Measurements from ENCODE around the gene VAX1.

VAX1 gene

DNA sequence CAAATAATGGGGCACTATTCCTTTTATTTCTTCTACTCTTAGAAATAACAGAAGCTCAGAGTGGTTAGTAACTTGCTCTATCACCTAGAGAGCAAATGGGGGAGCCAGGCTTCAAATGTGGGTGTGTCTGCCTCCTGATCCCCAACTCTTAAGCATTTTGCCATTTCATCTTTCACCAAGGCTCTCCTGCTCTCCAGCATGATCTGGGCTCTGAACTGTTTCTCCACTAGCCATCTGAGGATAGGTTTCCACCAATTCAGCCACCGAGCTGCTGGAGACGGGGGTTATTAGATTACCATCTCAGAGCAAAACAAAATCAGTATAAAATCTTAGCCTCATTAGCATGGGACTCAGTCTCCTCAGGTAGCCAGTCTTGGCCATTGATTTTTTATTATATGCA lies 20.2 kb upstream of the VAX1 start:
- H3K9ac ChIP-seq (ENCODE audit: insufficient read length, low read depth) = no peak overlapping the region
- H3K4me3 ChIP-seq (ENCODE audit: insufficient read length, low read depth) = no peak overlapping the region
- DNase-seq (ENCODE audit: low read depth, low spot score) = no peak
- no peaks in the 10 kb centered on the region for H3K36me3 ChIP-seq (ENCODE audit: insufficient read depth, insufficient read length, low read length)
- TF ChIP-seq SUZ12 (IDR thresholded peaks at IDR 0.05; ENCODE audit: extremely low read depth, insufficient read depth, insufficient read length) (no peak), YY1 (IDR thresholded peaks at IDR 0.05; ENCODE audit: insufficient read depth, insufficient read length) (no peak), ZNF274 (IDR thresholded peaks at IDR 0.05; ENCODE audit: low read depth, low read length) (no peak)
- H3K27me3 ChIP-seq (ENCODE audit: insufficient read depth, insufficient read length) = peaks cover 99% of the 10 kb centered on the region
- no peaks in the 10 kb centered on the region for H3K9me3 ChIP-seq (ENCODE audit: insufficient read depth, low read length)
- H3K4me1 ChIP-seq (ENCODE audit: insufficient read depth, insufficient read length) = no peaks in the 10 kb centered on the region

GRCh38 chr10:117152668-117153067 lies 14.6 kb upstream of the VAX1 start:
- DNase-seq (ENCODE audit: low read depth, low spot score) = no peak
- Histone ChIP-seq H3K4me1 (ENCODE audit: insufficient read depth, insufficient read length) (no peaks in the 10 kb centered on the region), H3K9me3 (ENCODE audit: insufficient read depth, low read length) (no peaks in the 10 kb centered on the region), H3K36me3 (ENCODE audit: insufficient read depth, insufficient read length, low read length) (no peaks in the 10 kb centered on the region), H3K4me3 (ENCODE audit: insufficient read length, low read depth) (no peak overlapping the region), H3K27me3 (ENCODE audit: insufficient read depth, insufficient read length) (peaks cover 94% of the 10 kb centered on the region), H3K9ac (ENCODE audit: insufficient read length, low read depth) (no peak overlapping the region)
- no peak for TF ChIP-seq ZNF274 (IDR thresholded peaks at IDR 0.05; ENCODE audit: low read depth, low read length)
- no peak for TF ChIP-seq SUZ12 (IDR thresholded peaks at IDR 0.05; ENCODE audit: extremely low read depth, insufficient read depth, insufficient read length)
- no peak for TF ChIP-seq YY1 (IDR thresholded peaks at IDR 0.05; ENCODE audit: insufficient read depth, insufficient read length)

DNA sequence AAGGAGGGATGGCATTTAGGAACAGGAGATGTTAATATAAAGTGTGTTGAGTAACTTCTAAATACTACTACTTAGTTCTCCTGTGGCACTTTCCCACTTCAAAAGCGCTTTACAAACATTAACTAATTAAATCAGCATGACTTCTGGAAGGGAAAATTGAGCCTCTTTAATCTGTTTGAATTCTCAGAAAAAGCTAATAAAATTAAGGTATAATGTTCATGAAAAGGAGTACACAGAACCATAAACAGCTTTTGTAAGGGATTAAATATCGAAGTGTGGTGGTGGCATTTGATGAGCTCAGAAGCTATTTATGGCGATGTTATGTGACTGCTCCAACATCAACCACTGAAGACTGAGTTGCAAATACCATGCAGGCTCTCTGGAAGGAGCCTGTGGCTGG lies 10.2 kb upstream of the VAX1 start:
- Histone ChIP-seq H3K9ac (ENCODE audit: insufficient read length, low read depth) (no peak overlapping the region), H3K36me3 (ENCODE audit: insufficient read depth, insufficient read length, low read length) (no peaks in the 10 kb centered on the region), H3K4me1 (ENCODE audit: insufficient read depth, insufficient read length) (no peaks in the 10 kb centered on the region), H3K9me3 (ENCODE audit: insufficient read depth, low read length) (peaks cover 16% of the 10 kb centered on the region), H3K27me3 (ENCODE audit: insufficient read depth, insufficient read length) (peaks cover 92% of the 10 kb centered on the region), H3K4me3 (ENCODE audit: insufficient read length, low read depth) (no peak overlapping the region)
- no peak for DNase-seq (ENCODE audit: low read depth, low spot score)
- TF ChIP-seq ZNF274 (IDR thresholded peaks at IDR 0.05; ENCODE audit: low read depth, low read length) = no peak
- no peak for TF ChIP-seq YY1 (IDR thresholded peaks at IDR 0.05; ENCODE audit: insufficient read depth, insufficient read length)
- no peak for TF ChIP-seq SUZ12 (IDR thresholded peaks at IDR 0.05; ENCODE audit: extremely low read depth, insufficient read depth, insufficient read length)

GRCh38 chr10:117145019-117145418 lies 6.9 kb upstream of the VAX1 start:
- H3K9ac ChIP-seq (ENCODE audit: insufficient read length, low read depth) = no peak overlapping the region
- DNase-seq (ENCODE audit: low read depth, low spot score) = no peak
- H3K4me1 ChIP-seq (ENCODE audit: insufficient read depth, insufficient read length) = no peaks in the 10 kb centered on the region
- TF ChIP-seq YY1 (IDR thresholded peaks at IDR 0.05; ENCODE audit: insufficient read depth, insufficient read length) (no peak), ZNF274 (IDR thresholded peaks at IDR 0.05; ENCODE audit: low read depth, low read length) (no peak), SUZ12 (IDR thresholded peaks at IDR 0.05; ENCODE audit: extremely low read depth, insufficient read depth, insufficient read length) (no peak)
- no peaks in the 10 kb centered on the region for H3K36me3 ChIP-seq (ENCODE audit: insufficient read depth, insufficient read length, low read length)
- H3K4me3 ChIP-seq (ENCODE audit: insufficient read length, low read depth) = no peak overlapping the region
- H3K27me3 ChIP-seq (ENCODE audit: insufficient read depth, insufficient read length) = peaks cover 99% of the 10 kb centered on the region
- peaks cover 16% of the 10 kb centered on the region for H3K9me3 ChIP-seq (ENCODE audit: insufficient read depth, low read length)

- H3K9ac ChIP-seq (ENCODE audit: insufficient read length, low read depth) = no peak overlapping the region
- peaks cover 2% of the 10 kb centered on the region for H3K4me1 ChIP-seq (ENCODE audit: insufficient read depth, insufficient read length)
- H3K9me3 ChIP-seq (ENCODE audit: insufficient read depth, low read length) = peaks cover 16% of the 10 kb centered on the region
- peaks cover 97% of the 10 kb centered on the region for H3K27me3 ChIP-seq (ENCODE audit: insufficient read depth, insufficient read length)
- no peak for TF ChIP-seq YY1 (IDR thresholded peaks at IDR 0.05; ENCODE audit: insufficient read depth, insufficient read length)
- TF ChIP-seq ZNF274 (IDR thresholded peaks at IDR 0.05; ENCODE audit: low read depth, low read length) = no peak
- TF ChIP-seq SUZ12 (IDR thresholded peaks at IDR 0.05; ENCODE audit: extremely low read depth, insufficient read depth, insufficient read length) = no peak
- no peak overlapping the region for H3K4me3 ChIP-seq (ENCODE audit: insufficient read length, low read depth)
- H3K36me3 ChIP-seq (ENCODE audit: insufficient read depth, insufficient read length, low read length) = no peaks in the 10 kb centered on the region
- DNase-seq (ENCODE audit: low read depth, low spot score) = no peak
These were observed 5.2 kb upstream of the VAX1 start for GRCh38 chr10:117143103-117143823.

DNA sequence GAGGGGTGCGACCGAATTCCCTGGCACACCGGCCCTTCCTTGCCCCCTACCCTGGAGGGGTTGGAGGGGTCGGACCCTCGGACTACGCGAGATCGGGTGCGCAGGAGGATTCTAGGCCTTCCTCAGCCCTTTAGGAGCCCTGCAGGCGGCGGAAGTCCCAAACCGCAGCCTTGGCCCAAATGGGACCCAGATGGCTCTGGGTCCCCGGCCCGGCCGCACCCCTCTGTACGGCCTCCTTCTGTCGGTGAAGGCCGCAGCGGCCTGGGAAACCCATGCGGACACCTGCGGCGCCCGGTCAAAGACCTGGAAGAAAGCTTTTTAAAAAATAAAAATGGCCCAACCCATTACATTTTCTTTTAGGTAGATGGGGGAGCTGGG lies 2.4 kb upstream of the VAX1 start:
- TF ChIP-seq YY1 (IDR thresholded peaks at IDR 0.05; ENCODE audit: insufficient read depth, insufficient read length) (no peak), SUZ12 (IDR thresholded peaks at IDR 0.05; ENCODE audit: extremely low read depth, insufficient read depth, insufficient read length) (no peak), ZNF274 (IDR thresholded peaks at IDR 0.05; ENCODE audit: low read depth, low read length) (no peak)
- peaks cover 16% of the 10 kb centered on the region for H3K9me3 ChIP-seq (ENCODE audit: insufficient read depth, low read length)
- H3K4me3 ChIP-seq (ENCODE audit: insufficient read length, low read depth) = no peak overlapping the region
- peaks cover 98% of the 10 kb centered on the region for H3K27me3 ChIP-seq (ENCODE audit: insufficient read depth, insufficient read length)
- H3K9ac ChIP-seq (ENCODE audit: insufficient read length, low read depth) = no peak overlapping the region
- no peak for DNase-seq (ENCODE audit: low read depth, low spot score)
- no peaks in the 10 kb centered on the region for H3K36me3 ChIP-seq (ENCODE audit: insufficient read depth, insufficient read length, low read length)
- H3K4me1 ChIP-seq (ENCODE audit: insufficient read depth, insufficient read length) = peaks cover 4% of the 10 kb centered on the region

DNA sequence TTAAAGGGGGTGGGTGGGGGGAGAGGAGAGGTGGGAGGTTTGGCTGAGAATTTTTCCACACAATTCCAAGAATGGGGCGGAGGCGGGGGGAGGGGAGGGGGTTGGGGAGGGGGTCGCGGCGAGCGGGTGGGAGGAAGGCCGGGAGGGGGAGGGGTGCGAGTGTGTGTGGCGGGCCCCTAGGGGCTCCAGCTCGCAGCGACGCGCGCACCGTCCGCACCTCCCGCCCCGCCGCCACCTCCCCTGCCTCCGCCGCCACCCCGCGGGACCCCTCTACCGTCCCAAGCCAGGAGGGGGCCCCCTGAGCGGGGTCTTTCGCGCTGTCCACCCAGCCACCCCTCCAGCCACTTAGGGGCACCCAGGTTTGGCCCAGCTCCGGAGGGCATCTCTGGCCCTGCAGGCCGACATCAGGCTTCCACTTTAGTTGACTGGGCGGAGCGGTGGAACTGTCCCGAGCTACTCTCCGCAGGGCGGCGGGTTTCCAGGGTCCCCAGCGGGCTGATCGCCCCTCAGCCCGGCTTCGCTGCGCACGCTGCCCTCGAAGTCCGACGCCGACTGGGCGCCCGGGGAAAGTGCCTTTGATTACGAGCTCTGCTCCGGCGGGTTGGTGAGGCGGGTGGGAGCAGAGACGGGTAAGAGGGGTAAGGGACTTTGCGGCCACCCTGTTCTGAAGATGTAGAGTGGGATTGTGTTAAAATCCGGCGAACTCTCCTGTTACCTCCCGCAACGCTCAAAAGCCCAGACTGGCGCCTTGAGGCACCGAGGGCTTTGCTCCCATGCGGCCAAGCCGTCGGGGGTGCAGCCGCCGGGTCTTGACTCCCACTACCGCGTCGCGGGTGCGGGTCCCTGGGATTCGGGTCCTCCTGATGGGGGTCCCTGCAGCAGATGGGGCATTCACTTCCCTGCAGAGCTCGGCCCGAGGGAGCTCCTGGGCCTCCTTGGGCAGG lies 1.8 kb upstream of the VAX1 start:
- TF ChIP-seq YY1 (IDR thresholded peaks at IDR 0.05; ENCODE audit: insufficient read depth, insufficient read length) (no peak), SUZ12 (IDR thresholded peaks at IDR 0.05; ENCODE audit: extremely low read depth, insufficient read depth, insufficient read length) (no peak), ZNF274 (IDR thresholded peaks at IDR 0.05; ENCODE audit: low read depth, low read length) (no peak)
- Histone ChIP-seq H3K9ac (ENCODE audit: insufficient read length, low read depth) (no peak overlapping the region), H3K9me3 (ENCODE audit: insufficient read depth, low read length) (peaks cover 10% of the 10 kb centered on the region), H3K4me1 (ENCODE audit: insufficient read depth, insufficient read length) (peaks cover 4% of the 10 kb centered on the region), H3K27me3 (ENCODE audit: insufficient read depth, insufficient read length) (peaks cover 98% of the 10 kb centered on the region), H3K4me3 (ENCODE audit: insufficient read length, low read depth) (no peak overlapping the region), H3K36me3 (ENCODE audit: insufficient read depth, insufficient read length, low read length) (no peaks in the 10 kb centered on the region)
- DNase-seq (ENCODE audit: low read depth, low spot score) = no peak
